ENCODE measurements around the gene ADGRF3.

The ADGRF3 gene, protein sequence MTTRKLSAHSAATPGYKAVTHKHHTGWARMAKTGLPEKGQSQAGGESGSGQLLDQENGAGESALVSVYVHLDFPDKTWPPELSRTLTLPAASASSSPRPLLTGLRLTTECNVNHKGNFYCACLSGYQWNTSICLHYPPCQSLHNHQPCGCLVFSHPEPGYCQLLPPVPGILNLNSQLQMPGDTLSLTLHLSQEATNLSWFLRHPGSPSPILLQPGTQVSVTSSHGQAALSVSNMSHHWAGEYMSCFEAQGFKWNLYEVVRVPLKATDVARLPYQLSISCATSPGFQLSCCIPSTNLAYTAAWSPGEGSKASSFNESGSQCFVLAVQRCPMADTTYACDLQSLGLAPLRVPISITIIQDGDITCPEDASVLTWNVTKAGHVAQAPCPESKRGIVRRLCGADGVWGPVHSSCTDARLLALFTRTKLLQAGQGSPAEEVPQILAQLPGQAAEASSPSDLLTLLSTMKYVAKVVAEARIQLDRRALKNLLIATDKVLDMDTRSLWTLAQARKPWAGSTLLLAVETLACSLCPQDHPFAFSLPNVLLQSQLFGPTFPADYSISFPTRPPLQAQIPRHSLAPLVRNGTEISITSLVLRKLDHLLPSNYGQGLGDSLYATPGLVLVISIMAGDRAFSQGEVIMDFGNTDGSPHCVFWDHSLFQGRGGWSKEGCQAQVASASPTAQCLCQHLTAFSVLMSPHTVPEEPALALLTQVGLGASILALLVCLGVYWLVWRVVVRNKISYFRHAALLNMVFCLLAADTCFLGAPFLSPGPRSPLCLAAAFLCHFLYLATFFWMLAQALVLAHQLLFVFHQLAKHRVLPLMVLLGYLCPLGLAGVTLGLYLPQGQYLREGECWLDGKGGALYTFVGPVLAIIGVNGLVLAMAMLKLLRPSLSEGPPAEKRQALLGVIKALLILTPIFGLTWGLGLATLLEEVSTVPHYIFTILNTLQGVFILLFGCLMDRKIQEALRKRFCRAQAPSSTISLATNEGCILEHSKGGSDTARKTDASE

DNA sequence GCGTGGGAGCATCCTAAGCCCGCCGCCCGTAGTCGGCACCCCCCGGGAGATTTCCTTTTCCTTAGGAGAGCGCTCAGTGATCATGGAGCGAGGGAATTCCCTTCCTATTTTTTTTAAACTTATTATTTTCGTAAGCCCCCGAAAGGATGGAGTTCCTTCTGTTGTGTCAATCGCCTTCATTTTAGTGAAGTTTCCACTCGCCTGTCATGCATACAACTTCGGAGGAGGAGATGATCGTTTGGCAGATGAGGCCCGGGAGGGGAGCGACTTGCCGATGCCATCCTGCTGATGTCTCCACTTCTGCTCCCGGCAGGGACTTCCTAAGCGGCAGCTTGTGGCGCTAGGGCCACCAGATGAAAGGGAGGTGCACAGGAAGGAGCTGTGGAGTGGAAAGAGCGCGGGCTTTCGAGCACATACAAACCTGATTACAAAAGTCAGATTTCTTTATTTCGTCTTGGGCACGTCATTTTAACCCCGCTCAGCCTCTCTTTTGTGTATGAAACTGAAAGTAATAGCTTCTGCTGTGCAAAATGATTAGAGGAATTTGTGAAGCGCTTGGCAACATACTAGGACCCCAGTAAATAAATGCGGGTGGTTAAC is at the start of gene ADGRF3:
TSS of gene ADGRF3 (minus strand) at position 336 of the 600 bp plus-strand sequence. CDS start 555 bp downstream, outside the sequence.
- no peak for DNase-seq (ENCODE audit: extremely low read depth, low read depth)

GRCh38 chr2:26395394-26395793 is 48.8 kb upstream of the ADGRF3 start:
- TF ChIP-seq, protein P1, sequence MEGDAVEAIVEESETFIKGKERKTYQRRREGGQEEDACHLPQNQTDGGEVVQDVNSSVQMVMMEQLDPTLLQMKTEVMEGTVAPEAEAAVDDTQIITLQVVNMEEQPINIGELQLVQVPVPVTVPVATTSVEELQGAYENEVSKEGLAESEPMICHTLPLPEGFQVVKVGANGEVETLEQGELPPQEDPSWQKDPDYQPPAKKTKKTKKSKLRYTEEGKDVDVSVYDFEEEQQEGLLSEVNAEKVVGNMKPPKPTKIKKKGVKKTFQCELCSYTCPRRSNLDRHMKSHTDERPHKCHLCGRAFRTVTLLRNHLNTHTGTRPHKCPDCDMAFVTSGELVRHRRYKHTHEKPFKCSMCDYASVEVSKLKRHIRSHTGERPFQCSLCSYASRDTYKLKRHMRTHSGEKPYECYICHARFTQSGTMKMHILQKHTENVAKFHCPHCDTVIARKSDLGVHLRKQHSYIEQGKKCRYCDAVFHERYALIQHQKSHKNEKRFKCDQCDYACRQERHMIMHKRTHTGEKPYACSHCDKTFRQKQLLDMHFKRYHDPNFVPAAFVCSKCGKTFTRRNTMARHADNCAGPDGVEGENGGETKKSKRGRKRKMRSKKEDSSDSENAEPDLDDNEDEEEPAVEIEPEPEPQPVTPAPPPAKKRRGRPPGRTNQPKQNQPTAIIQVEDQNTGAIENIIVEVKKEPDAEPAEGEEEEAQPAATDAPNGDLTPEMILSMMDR (IDR thresholded peaks at IDR 0.05; ENCODE audit: low read depth, low read length): no peak
- DNase-seq (ENCODE audit: extremely low read depth, low read depth): no peak

More for the DNA sequence above, at the start of gene ADGRF3:
- TF ChIP-seq, protein P1 (IDR thresholded peaks at IDR 0.05; ENCODE audit: low read depth, low read length): no peak

DNA sequence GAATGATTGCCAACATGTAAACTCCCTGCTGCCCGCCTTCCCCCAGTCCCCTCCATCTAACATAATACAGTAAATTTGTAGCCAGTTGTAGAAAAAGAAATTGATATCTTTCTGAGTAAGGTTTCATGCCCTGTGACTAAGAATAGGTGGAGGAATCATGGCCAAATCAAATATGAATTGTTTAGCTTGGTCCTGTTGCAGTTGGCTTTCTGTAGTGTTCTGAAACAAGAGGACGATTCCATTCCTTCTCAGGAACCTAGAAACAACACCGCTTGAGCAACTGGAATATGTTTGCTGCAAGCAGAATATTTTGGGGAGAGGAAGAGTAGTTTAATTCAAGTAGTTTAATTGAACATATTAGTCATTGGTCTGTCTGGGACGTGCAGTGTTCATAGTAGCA is 48.1 kb upstream of the ADGRF3 start:
- DNase-seq (ENCODE audit: extremely low read depth, low read depth): no peak
- TF ChIP-seq, protein P1 (IDR thresholded peaks at IDR 0.05; ENCODE audit: low read depth, low read length): no peak

DNA sequence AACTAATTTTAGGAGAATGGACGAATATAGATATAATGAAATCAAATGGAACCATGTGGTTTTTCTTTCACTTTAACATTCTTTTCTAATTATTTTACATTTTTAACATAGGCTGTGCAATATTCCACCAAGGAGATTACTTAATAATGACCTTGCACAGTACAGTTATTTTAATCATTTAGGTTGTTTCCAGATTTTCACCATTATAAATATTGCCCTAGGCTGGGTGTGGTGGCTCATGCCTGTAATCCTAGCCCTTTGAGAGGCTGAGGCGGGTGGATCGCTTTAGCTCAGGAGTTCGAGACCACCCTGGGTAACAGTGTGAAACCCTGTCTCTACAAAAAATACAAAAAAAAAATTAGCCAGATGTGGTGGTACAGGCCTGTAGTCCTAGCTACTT is 40.6 kb upstream of the ADGRF3 start:
- TF ChIP-seq, protein P1 (IDR thresholded peaks at IDR 0.05; ENCODE audit: low read depth, low read length): no peak
- peak; percentile 10 for DNase-seq (ENCODE audit: extremely low read depth, low read depth)

- DNase-seq (ENCODE audit: extremely low read depth, low read depth): no peak
- TF ChIP-seq, protein P1 (IDR thresholded peaks at IDR 0.05; ENCODE audit: low read depth, low read length): no peak
Observed at GRCh38 chr2:26384597-26384996, 38.0 kb upstream of the ADGRF3 start.

DNA sequence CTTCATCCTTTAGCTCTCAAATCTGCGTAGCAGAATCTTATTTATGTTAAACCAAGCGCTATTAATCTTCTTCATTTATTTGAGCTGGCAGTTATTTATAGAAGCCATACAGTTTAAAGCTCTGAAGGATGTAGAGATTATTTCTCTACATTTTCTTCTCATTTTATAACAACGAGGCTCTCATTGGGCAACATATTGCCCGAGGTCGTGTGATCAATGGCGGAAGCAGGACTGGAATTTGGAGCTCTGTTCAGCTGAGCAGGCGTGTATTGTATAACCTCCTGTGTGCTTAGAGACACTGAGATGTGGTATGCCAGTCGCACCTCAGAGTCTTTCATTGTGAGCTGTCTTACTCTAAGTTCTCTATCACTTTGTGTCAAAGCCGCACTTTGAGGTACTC is 37.6 kb upstream of the ADGRF3 start:
- TF ChIP-seq, protein P1 (IDR thresholded peaks at IDR 0.05; ENCODE audit: low read depth, low read length): no peak

More for the DNA sequence above, 37.6 kb upstream of the ADGRF3 start:
- DNase-seq (ENCODE audit: extremely low read depth, low read depth): no peak

Data from AG09319 (cell line).